Mesothelial cell of epicardium (in vitro differentiated cells): ENCODE data around the gene TCF4. TPM values are rescaled to one million over a fixed set of nuclear protein-coding genes. Genes with fewer than 3 reads are reported as not detected.
A peak's percentile ranks its signal among the peaks of the same experiment; 100 is the strongest.

Experiments used
- DNase-seq, 2 experiments: peaks; one replicate each; pipeline ENCODE4 v3.0.0; 2021; ENCODE audit warnings: low spot score in 2 of 2; ENCODE audit not compliant: unreplicated experiment in 2 of 2
- H3K27ac Mint-ChIP-seq: 2 replicates; pipeline ENCODE4 v1.8.0; 2021; ENCODE audit warnings: mixed read lengths
- H3K27me3 Mint-ChIP-seq: 2 replicates; pipeline ENCODE4 v1.8.0; 2021; ENCODE audit warnings: low read depth, mixed read lengths
- H3K36me3 Mint-ChIP-seq: 2 replicates; pipeline ENCODE4 v1.8.0; 2021; ENCODE audit warnings: mixed read lengths
- H3K4me1 Mint-ChIP-seq: 2 replicates; pipeline ENCODE4 v1.8.0; 2021; ENCODE audit warnings: mixed read lengths
- H3K4me3 Mint-ChIP-seq: 2 replicates; pipeline ENCODE4 v1.8.0; 2021; ENCODE audit warnings: mild to moderate bottlenecking, moderate library complexity, mixed read lengths
- H3K9me3 Mint-ChIP-seq: 2 replicates; pipeline ENCODE4 v1.8.0; 2021; ENCODE audit warnings: mixed read lengths
- total RNA-seq: library from RNA; stranded (reverse); gene quantifications from 3 replicates; pipeline ENCODE4 v1.2.1, GENCODE V29; 2021
- TF ChIP-seq, protein P1 (sequence below): fragments of 200-600 bp; sonication (generic); IDR thresholded peaks from one replicate; pipeline ENCODE4 v1.5.0; 2021; ENCODE audit warnings: antibody characterized with exemption; ENCODE audit not compliant: unreplicated experiment

TCF4 gene
- total RNA-seq, 1 donor from 2014 or later = 224 TPM

DNA sequence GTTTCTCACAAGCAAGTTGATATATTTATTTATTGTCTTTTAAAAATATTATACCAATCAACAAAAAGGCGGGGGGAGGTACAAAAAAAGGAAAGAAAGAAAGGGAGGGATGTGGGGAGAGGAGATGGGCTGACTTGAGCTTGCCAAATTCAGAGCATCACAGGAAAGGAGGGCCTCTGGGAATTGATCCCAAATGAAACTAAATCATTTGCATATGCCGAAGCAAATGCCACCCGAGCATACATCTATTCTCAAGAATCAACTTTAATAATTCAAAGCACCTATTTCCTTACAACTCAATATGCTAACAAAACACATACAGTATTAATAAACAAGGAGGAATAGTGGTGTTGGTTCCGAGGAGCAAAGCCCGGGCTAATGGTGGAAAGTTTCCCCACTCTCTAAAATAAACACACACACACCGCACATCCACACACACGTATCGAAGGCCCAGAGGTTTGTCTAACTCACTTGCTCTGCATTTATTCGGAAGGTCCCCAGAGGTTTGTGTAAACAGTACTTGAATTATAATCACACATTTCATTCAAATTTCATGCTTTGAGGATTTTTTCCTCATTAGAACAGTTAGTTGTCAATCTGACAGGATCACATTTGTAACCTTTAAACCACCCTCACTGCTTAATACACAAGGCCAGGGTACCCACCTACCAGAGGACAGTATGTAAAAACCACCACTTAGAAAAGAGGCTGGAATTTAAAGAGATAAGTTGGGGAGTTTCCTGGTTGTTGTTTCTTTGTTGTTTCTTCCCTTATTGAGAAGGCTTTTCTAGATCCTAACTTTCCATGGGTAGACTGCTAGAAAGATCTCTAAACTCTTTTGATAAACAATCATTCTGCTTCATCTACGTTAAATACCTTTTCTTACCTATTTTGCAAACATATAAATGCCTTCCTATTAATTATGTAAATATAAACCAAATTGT is 264.7 kb downstream of the TCF4 start:
- DNase-seq = no peak

DNA sequence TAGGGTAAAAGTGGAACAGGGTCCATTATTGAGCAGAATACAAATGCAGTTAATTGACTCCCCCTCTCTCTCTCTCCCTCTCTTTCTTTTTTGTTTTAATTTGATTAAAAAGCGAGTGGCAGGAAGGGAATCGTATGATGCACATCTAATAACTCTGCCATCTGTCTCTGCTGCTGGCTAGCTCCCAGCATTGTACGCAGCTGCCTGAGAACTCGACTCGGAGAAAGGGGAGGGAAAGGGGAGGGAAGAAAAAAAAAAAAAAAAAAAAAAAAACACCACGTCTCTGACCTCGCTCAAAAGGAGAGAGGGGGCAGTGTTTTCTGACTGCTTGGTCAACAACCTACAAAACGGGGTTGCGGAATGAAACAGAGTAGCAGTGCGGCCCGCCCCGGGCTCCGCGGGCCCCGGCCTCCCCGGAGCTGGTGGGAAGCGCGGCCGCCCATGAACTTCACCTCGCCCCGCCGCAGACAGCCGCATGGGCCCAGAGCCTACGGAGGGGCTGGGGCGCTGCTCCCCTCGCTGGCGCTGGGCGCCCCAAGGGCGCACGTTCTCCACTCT is 265.7 kb downstream of the TCF4 start:
- peaks cover 62% of the 10 kb centered on the region for H3K4me1 Mint-ChIP-seq
- peak overlapping the region; percentile 92 for H3K27ac Mint-ChIP-seq
- no peaks in the 10 kb centered on the region for H3K27me3 Mint-ChIP-seq
- H3K9me3 Mint-ChIP-seq = no peaks in the 10 kb centered on the region
- TF ChIP-seq, protein P1, sequence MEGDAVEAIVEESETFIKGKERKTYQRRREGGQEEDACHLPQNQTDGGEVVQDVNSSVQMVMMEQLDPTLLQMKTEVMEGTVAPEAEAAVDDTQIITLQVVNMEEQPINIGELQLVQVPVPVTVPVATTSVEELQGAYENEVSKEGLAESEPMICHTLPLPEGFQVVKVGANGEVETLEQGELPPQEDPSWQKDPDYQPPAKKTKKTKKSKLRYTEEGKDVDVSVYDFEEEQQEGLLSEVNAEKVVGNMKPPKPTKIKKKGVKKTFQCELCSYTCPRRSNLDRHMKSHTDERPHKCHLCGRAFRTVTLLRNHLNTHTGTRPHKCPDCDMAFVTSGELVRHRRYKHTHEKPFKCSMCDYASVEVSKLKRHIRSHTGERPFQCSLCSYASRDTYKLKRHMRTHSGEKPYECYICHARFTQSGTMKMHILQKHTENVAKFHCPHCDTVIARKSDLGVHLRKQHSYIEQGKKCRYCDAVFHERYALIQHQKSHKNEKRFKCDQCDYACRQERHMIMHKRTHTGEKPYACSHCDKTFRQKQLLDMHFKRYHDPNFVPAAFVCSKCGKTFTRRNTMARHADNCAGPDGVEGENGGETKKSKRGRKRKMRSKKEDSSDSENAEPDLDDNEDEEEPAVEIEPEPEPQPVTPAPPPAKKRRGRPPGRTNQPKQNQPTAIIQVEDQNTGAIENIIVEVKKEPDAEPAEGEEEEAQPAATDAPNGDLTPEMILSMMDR = no peak
- peak overlapping the region; percentile 83 for H3K4me3 Mint-ChIP-seq
- no peaks in the 10 kb centered on the region for H3K36me3 Mint-ChIP-seq
- DNase-seq = peak; percentile 39 to 68

More for the DNA sequence above, 264.7 kb downstream of the TCF4 start:
- Mint-ChIP-seq H3K4me3 (peak overlapping the region; percentile 39), H3K27me3 (no peaks in the 10 kb centered on the region), H3K36me3 (no peaks in the 10 kb centered on the region), H3K9me3 (no peaks in the 10 kb centered on the region), H3K4me1 (peaks cover 56% of the 10 kb centered on the region), H3K27ac (peak overlapping the region; percentile 95)
- TF ChIP-seq, protein P1 = no peak

DNA sequence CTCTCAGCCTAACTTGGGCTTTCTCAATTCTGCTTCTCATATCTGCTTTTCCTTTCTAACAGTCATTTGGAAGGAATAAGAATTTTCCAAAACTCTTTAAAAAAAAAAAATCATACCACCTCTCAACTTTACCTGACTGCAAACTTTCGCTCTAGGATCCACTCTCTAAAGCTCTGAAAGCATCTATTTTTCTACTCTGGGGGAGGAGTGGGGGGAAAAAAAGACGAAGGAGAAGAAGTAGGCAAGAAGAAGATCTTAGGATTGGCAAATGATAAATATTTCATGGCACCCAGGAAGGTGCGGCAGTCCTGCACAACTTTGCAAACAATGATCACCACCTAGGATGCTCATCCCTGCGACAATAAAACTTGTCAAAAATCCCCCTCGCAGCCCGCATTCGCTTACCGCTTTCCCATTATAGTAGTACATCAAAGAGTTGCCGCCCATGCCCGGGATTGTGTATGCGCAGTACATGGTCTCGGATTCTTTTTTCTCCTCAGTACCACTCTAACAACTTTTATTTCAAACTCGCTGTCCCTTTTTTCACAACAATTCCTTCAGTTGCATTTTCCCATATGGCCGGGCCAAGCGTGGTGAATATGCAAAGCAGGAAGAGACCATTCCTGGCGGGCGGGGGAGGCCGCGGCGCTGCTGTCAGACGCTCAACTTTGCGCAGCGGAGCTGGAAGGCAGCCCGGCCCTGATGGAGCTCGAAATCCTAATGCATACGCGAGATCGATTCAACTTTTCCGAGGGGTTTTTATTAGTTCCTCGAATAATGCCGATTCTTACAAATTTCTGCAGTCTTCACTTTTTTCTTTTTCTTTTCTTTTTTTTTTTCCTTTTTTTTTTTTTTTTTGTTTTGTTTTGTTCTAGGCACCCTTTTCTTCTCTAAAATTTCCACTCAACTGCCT is 266.5 kb downstream of the TCF4 start:
- H3K27me3 Mint-ChIP-seq = no peaks in the 10 kb centered on the region
- peaks cover 65% of the 10 kb centered on the region for H3K4me1 Mint-ChIP-seq
- peak overlapping the region; percentile 92 for H3K27ac Mint-ChIP-seq
- H3K36me3 Mint-ChIP-seq = no peaks in the 10 kb centered on the region
- H3K4me3 Mint-ChIP-seq = peak overlapping the region; percentile 83
- peak; percentile 66 to 86 for DNase-seq
- H3K9me3 Mint-ChIP-seq = no peaks in the 10 kb centered on the region
- TF ChIP-seq, protein P1 = no peak

DNA sequence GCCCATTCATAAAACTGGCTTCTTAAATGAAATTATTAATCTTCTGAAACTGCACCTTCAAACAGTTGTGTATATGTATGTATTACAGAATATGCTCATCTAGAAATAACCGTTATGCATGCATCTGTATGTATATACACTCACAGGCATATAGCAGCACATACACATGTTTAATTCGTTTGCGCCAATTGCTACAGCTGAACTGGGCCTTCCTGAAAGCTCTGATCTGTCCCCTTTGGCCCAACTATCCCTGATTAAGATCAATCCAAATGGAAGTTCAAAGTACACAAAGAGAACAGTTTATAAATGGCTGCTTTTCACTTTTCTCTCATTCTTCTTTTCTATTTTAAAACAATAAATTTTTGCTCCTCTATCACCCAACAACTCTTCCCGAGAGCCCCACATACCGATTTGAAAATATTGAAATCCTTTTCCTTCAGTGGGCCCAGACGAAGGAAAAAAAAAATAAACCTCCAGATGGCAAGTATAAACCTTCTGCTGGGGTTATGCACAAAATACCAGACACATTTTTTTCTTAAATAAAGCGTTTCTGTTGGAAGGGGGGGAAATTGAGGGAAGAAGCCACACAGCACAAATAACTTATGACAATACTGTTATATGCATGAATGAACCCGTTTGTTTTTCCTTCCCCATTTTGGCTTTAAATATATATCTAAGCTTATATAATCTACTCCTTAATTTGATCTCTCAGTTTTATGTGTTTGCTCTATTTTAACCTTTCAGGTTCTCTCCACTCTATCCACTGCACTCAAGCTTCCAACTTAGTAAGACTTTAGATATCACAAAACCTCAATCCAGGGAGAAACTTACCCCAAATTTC is 267.3 kb downstream of the TCF4 start:
- no peak for DNase-seq
- Mint-ChIP-seq H3K36me3 (no peaks in the 10 kb centered on the region), H3K4me1 (peaks cover 66% of the 10 kb centered on the region), H3K27me3 (no peaks in the 10 kb centered on the region), H3K9me3 (no peaks in the 10 kb centered on the region), H3K27ac (peak overlapping the region; percentile 92), H3K4me3 (peak overlapping the region; percentile 83)
- TF ChIP-seq, protein P1 = no peak
